GM23248 (cell line): ENCODE measurements around the gene HERC3.

Experiments used
- EZH2 ChIP-seq: fragments of 200-600 bp; sonication (generic); IDR thresholded peaks from 2 replicates; pipeline ENCODE4 v1.6.1; 2018; ENCODE audit warnings: antibody characterized with exemption, mild to moderate bottlenecking; ENCODE audit not compliant: insufficient read depth, poor library complexity, severe bottlenecking
- EZH2phosphoT487 ChIP-seq: fragments of 200-600 bp; sonication (generic); IDR thresholded peaks from 2 replicates; pipeline ENCODE4 v1.6.1; 2018; ENCODE audit warnings: antibody characterized with exemption, moderate library complexity, mild to moderate bottlenecking, low read depth; ENCODE audit not compliant: insufficient read depth

GRCh38 chr4:88743696-88744095 lies 151.4 kb downstream of the HERC3 start:
- no peak for TF ChIP-seq EZH2
- no peak for TF ChIP-seq EZH2phosphoT487
